Islet of Langerhans (tissue), 1 donor: ENCODE data around the gene CPSF4L.

Experiments used
- FAIRE-seq: peaks from one replicate; lab custom pipeline; 2011; peaks lifted over from hg19 to GRCh38; lab: Jason Lieb, UNC

The CPSF4L gene

GRCh38 chr17:73231841-73232586 is 29.7 kb downstream of the CPSF4L start:
- no peak for FAIRE-seq

- no peak for FAIRE-seq
These were observed 30.3 kb downstream of the CPSF4L start for GRCh38 chr17:73231395-73231794.

GRCh38 chr17:73230088-73230487 is 31.6 kb downstream of the CPSF4L start:
- FAIRE-seq: no peak

GRCh38 chr17:73228748-73229236 is 32.9 kb downstream of the CPSF4L start:
- no peak for FAIRE-seq

- FAIRE-seq: no peak
These were observed 33.7 kb downstream of the CPSF4L start for GRCh38 chr17:73227944-73228343.

- no peak for FAIRE-seq
These were observed 34.3 kb downstream of the CPSF4L start for GRCh38 chr17:73227379-73227778.

GRCh38 chr17:73226556-73227172 is 35.0 kb downstream of the CPSF4L start:
- FAIRE-seq: no peak

- no peak for FAIRE-seq
These were observed 36.9 kb downstream of the CPSF4L start for GRCh38 chr17:73224663-73225305.

GRCh38 chr17:73224237-73224636 is 37.4 kb downstream of the CPSF4L start:
- FAIRE-seq: no peak

GRCh38 chr17:73223626-73224230 is 38.0 kb downstream of the CPSF4L start:
- no peak for FAIRE-seq

- FAIRE-seq: no peak
These were observed 46.2 kb downstream of the CPSF4L start for GRCh38 chr17:73215447-73215846.

GRCh38 chr17:73214851-73215250 is 46.8 kb downstream of the CPSF4L start:
- FAIRE-seq: no peak

- FAIRE-seq: no peak
These were observed 47.7 kb downstream of the CPSF4L start for GRCh38 chr17:73214008-73214407.

- FAIRE-seq: no peak
These were observed 49.9 kb downstream of the CPSF4L start for GRCh38 chr17:73211745-73212144.

- FAIRE-seq: no peak
These were observed 51.5 kb downstream of the CPSF4L start for GRCh38 chr17:73210002-73210678.

GRCh38 chr17:73209436-73209835 is 52.2 kb downstream of the CPSF4L start:
- no peak for FAIRE-seq

- FAIRE-seq: no peak
These were observed 53.4 kb downstream of the CPSF4L start for GRCh38 chr17:73208139-73208827.

GRCh38 chr17:73205459-73205961 is 56.2 kb downstream of the CPSF4L start:
- peak; percentile 85 for FAIRE-seq

GRCh38 chr17:73203788-73204479 is 57.7 kb downstream of the CPSF4L start:
- no peak for FAIRE-seq

GRCh38 chr17:73203135-73203787 is 58.4 kb downstream of the CPSF4L start:
- FAIRE-seq: peak; percentile 41
